Retina (tissue), 1 donor: ENCODE results near the gene MAT2A.

Source experiments
- DNase-seq: peaks from one replicate; pipeline ENCODE4 v3.0.0-alpha.2; 2016

Gene MAT2A

DNA sequence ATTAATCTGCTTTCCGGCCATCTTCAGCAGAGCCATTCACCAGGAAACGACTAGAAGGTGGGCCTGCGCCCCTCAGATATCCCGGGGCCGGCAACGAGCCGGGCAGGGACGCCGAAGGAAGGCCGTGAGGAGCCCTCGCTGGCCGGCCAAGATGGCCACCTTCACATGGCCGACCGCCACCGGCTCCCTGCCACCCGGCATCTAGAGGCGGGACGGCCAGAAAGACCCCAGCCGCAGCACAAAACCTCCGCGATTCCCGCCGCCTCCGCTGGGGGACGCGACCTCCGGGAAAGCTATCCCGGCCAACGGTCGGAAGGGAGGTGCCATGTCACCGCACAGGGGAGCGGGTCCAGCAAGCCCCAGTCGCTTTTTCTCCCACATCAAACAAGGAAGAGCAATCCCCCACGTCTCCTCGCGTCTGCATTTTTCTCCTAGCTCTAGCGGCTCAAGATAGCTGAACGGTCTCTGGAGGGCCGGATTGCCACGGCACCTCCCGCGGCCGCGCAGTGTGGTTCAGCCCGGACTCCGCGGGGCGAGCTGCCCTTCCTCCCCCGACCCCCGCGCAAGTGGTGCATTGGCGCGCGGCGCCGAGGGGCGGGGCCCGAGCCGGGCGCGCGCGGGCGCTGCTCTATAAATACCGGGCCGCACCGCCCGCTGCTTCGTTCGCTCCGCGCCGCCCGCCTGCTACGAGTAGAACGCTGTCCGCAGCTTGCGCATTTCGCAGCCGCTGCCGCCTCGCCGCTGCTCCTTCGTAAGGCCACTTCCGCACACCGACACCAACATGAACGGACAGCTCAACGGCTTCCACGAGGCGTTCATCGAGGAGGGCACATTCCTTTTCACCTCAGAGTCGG is at the start of gene MAT2A:
MAT2A (plus strand) TSS at position 662 of the 854 bp plus-strand sequence; CDS start at position 782, 120 bp downstream.
- DNase-seq: peak; percentile 100

- DNase-seq: no peak
Measured at GRCh38 chr2:85490861-85491755, 47.9 kb upstream of the MAT2A start.

GRCh38 chr2:85496436-85496835 is 42.5 kb upstream of the MAT2A start:
- no peak for DNase-seq

DNA sequence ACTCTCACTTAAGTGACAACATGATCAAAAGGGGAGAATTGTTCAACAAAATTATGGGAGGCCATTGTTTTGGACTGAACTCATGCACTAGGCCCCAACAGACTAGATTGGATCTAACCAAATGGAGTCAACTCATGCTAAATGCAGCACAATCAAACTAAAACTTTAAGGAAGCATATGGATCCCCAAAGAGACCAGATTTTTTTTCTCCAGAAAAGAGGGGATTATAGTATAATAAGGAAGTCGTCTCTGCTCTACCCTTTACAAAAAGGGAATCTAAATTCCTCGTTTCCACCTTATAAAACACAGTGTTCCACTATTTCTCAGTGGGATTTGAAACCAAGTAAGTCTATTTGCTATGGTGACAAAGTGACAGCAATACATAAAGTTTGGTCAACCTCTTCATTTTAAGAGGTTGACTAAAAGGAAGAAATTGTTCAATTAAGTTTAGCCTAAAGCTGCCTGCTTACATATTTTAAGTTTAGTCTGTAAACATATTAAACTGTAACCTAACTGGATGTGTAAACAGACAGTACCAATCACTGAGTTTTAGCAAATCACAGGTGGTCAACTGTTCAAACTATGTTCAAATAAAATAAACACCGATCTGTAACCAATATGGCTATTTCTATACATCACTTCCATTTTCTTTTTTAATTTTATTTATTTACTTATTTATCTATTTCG is 40.9 kb upstream of the MAT2A start:
- no peak for DNase-seq

DNA sequence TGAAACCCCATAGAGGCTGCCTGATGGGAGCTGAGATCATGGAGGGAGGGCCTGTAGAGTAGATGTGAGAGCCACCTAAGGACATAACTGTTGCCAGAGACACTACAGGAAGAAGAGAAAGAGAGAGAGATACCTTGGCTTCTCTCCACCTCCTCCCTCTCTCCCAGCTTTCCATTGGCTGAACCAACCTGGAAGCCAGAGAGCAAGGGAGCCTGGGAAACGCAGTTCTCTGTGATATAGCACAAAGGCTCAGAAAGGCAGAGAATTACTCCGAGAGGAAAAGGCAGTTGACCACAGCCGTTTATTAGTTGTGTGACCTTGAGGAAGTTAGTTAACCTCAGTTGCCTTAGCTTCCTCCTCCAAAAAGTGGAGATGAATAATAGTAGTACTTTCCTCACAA is 37.7 kb upstream of the MAT2A start:
- DNase-seq: no peak

DNA sequence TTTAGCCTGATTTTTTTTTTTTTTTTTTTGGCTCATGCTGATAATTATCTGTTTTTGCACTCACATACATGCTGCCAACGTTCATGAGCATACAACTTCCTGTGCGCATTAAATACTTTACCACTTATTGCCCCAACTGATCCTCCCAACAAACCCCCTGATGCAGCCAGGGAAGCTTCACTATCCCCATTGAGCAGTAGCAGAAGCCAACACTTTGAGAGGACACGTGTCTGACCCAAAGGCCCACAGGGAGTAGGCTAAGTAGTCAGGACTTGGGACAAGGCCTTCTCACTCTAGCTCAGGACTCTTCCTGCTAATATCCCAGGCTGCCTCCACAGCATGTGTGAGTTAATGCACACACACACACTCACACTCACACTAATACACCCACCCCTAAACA is 36.2 kb upstream of the MAT2A start:
- DNase-seq: no peak

GRCh38 chr2:85503168-85503850 is 35.7 kb upstream of the MAT2A start:
- DNase-seq: no peak

GRCh38 chr2:85503851-85504777 is 34.9 kb upstream of the MAT2A start:
- DNase-seq: no peak

- DNase-seq: peak; percentile 61
Measured at GRCh38 chr2:85504778-85505261, 34.1 kb upstream of the MAT2A start.

DNA sequence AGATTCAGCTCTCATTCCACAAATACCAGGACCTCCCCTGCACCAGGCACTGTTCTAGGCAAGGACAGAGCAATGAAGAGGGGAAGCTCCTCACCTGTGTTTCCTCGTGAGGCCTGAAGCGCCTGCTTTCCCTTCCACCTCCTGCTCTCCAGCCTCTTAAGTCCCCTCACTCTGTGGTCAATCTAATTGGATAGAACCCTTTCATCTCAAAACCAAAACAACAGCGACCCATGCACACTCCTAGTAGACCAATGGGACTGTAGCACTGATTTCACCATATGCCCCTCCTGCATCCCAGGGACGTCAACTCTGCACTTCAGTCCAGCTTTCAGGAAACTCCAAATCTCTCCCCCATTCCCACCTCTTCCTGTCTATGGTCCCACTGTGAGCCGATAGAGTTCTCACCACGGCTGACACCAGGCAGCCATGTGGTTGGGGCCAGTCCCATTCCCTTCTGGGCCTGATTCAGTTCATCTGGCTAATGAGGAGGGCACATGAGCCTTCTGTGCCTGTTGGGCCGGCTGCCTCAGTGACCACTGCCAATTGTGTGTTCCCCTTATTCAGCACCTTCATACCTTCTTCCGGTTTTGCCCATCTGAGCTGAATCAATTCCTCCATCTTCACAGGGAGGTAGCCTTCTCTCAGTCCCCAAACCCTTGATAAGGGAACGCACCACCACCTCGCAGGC is 33.3 kb upstream of the MAT2A start:
- DNase-seq: no peak

DNA sequence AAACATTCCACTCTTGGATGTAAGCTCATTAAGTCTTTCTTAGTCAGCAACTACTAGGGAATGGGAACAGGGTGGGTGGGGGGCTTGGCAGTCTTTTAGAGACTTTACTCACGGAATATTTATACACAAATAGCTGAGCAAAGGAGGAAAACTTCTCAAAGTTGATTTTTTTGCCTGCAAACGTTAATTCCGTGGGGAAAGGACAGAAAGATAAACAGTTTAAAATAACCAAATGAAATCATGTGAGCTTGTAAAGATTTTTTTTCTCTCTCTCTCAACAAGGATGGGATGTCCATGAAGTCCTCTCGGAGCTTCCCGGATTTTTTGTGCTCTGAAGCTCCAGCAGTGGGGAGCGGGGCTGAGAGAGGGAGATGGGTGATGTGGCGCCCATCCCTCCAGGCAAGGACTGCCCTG is 32.2 kb upstream of the MAT2A start:
- DNase-seq: no peak

DNA sequence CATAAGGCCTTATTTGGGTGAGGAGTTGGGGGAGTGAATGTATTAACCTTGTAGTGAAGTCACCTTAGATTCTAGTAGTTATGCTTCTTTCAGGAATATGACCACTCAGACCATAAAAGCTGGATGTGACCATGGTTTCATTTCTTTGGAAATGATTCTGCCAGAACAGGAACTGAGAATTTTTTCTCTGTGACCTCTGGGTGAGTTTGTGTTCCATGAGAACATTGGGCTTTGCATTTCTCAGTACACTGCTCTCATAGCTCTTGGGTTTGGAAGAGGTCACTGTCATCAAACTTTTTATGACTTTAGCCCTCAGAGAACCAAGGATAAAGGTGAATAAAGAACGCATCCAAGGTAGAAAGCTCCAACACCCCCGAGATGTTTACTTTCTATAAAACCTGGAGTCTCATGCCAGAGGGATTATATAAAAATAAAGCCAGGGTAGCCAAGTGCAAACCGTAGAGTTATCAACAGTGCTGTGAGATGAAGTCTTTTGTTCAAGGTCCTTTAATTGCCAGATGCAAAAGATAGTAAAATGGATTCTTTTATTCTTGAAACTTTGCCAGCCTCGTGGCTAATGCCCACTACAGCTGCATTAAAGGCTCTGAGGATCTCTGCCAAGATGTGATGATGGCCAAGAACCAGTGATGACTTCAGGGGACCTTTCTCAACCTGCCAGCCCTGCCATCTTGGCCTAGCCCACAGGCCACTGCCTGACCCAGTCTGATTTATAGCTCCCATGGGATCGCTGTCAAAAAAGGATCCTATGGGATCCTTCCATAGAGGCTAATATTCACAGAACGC is 27.8 kb upstream of the MAT2A start:
- no peak for DNase-seq

DNA sequence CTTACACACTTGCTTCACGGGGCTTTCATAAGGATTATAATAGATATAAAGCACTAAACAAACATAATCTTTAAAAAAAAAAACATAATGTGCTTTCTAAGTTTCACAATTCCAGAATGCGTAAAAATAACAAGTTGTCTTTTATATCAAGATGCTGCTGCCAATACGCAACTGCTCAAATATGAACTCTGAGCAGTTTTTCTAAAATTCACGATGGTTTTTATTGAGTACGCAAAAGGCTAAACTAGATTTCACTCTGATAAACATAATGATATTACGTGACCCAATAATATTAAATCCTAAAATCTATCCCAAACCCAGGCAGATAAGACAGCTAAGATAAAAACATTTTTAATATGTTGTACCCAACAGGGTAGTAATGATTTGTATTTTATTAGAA is 24.6 kb upstream of the MAT2A start:
- no peak for DNase-seq

DNA sequence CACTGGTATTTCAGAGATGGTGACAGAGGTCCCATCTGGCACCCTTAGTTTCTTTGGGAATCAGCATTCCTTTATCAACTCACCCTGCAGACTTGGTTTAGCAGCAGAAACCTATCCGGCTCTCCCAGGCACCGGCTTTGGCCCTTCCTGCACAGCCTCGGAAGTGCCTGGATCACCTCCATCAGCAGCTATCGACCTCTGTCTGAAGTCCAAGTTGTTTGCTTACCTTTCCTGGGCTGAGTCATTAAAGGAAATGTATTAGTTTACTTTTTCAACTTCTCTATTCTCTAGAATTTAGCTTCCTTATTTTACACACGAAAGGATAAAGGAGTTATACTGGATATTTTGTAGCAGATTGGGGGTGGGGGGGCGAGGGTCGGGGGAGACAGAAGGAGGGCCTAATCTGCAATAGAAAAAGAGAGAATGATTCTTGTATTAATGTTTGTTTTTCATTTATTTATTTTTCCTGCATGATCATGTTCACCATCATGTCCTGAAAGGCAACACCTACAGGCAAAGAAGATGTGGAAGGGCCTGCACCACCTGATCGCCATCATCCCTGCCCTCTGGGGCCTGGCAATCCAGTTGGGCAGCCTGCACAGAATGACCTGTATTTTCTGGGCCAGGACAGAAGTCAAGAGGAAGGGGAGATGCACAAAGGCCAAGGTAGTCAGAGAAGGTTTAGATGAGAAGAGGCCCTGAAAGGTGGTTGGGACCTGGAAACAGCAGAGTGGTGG is 22.1 kb upstream of the MAT2A start:
- no peak for DNase-seq

GRCh38 chr2:85522090-85522647 is 16.8 kb upstream of the MAT2A start:
- DNase-seq: no peak

- DNase-seq: no peak
Measured at GRCh38 chr2:85523062-85523902, 15.7 kb upstream of the MAT2A start.

- no peak for DNase-seq
Measured at GRCh38 chr2:85523903-85524335, 15.0 kb upstream of the MAT2A start.
